Astrocyte (in vitro differentiated cells and primary cell): ENCODE data around the gene PLA2G12A.

Experiments used
- CTCF ChIP-seq: IDR thresholded peaks from 2 replicates; pipeline ENCODE4 v1.5.1; 2011; ENCODE audit warnings: low read depth, mild to moderate bottlenecking, inconsistent platforms, low read length, moderate library complexity; ENCODE audit not compliant: insufficient read depth
- EZH2 ChIP-seq: IDR thresholded peaks from 2 replicates; pipeline ENCODE4 v1.6.1; 2012; ENCODE audit warnings: mild to moderate bottlenecking, low read length, inconsistent platforms; ENCODE audit not compliant: insufficient read depth

GRCh38 chr4:109735566-109736365 is 5.9 kb upstream of the PLA2G12A start:
- TF ChIP-seq CTCF (no peak), EZH2 (no peak)
